HUES48 (cell line): ENCODE results near the gene NCK2.

Experiments
- H3K27ac ChIP-seq: one replicate; pipeline ENCODE4 v1.7.0; 2013; ENCODE audit warnings: low read depth, low read length, inconsistent platforms
- H3K27me3 ChIP-seq: 2 replicates; pipeline ENCODE4 v1.6.1; 2013; ENCODE audit warnings: mild to moderate bottlenecking, low read length; ENCODE audit not compliant: control insufficient read depth, insufficient read depth
- H3K36me3 ChIP-seq: 2 replicates; pipeline ENCODE4 v1.6.1; 2013; ENCODE audit warnings: low read length; ENCODE audit not compliant: control insufficient read depth, insufficient read depth
- H3K4me1 ChIP-seq: 2 replicates; pipeline ENCODE4 v1.6.1; 2013; ENCODE audit warnings: mild to moderate bottlenecking, low read length; ENCODE audit not compliant: control insufficient read depth, insufficient read depth
- H3K4me3 ChIP-seq: 2 replicates; pipeline ENCODE4 v1.5.1; 2013; ENCODE audit warnings: mild to moderate bottlenecking, low read depth, low read length
- H3K9ac ChIP-seq: 2 replicates; pipeline ENCODE4 v1.6.1; 2013; ENCODE audit warnings: mild to moderate bottlenecking, low read depth, low read length, moderate library complexity
- H3K9me3 ChIP-seq: 2 replicates; pipeline ENCODE4 v1.6.1; 2013; ENCODE audit warnings: low read length; ENCODE audit not compliant: control insufficient read depth, insufficient read depth

NCK2 gene

DNA sequence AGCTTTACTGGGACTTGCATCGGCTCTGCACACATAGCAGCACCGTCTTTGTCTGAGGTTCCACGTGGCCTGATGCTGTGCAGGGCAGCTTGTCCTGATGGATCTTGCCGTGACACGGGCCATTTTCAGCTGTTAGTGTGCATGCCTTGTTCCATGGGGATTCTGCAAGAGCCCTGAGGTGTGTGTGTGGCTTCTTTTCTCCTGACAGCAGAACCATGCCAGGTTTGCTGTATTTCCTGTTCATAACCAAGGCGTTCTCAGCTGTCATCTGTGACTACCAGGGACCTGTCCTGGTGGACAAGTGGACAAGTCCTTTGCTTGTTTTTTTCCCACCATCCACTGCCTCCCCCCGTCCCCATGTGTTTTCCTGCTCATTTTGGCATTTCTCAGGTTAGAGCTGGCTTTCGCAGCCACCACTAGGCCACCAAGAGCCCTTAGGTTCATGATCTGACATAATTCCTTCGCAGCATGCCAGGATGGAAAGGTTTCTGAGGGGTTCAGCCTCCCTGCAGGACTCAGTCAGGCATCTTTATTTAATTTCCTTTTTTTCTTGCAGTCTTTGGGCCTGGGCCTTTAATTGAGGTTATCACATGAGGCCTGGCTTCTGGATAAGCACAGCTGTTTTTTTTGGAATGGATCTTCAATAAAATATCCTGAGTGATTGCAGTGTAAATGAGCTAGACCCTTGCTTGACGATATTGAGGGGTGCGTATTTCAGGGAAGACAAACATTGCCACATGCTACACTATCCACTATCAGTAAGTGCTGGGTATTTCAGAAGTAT is 139.4 kb downstream of the NCK2 start:
- no peak overlapping the region for H3K4me3 ChIP-seq
- no peaks in the 10 kb centered on the region for H3K4me1 ChIP-seq
- peaks cover 4% of the 10 kb centered on the region; the same call in 1 of the 2 replicates for H3K9me3 ChIP-seq
- no peak overlapping the region for H3K9ac ChIP-seq
- no peaks in the 10 kb centered on the region for H3K27me3 ChIP-seq
- H3K36me3 ChIP-seq: peaks cover 7% of the 10 kb centered on the region
- H3K27ac ChIP-seq: no peak overlapping the region

DNA sequence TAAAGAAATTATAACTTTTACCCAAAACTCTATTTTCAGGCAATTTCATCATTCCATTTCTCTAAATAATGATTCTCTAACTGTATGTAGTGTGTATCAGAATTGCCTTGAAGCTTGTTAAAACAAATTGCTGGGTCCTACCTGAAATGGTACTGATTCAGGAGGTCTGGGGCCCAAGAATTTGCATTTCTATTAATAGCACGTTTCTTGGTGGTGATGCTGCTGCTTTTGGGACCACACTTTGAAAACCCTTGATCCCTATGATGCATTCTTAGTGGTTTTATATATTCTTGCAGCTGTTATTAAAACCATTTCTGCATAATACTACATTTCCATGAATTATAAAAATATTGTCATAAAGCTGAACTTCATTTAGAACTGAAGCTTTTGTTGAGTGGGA is 140.7 kb downstream of the NCK2 start:
- peaks cover 7% of the 10 kb centered on the region for H3K36me3 ChIP-seq
- peaks cover 4% of the 10 kb centered on the region; the same call in 1 of the 2 replicates for H3K9me3 ChIP-seq
- H3K9ac ChIP-seq: no peak overlapping the region
- H3K27me3 ChIP-seq: no peaks in the 10 kb centered on the region
- no peak overlapping the region for H3K4me3 ChIP-seq
- no peaks in the 10 kb centered on the region for H3K4me1 ChIP-seq
- no peak overlapping the region for H3K27ac ChIP-seq

DNA sequence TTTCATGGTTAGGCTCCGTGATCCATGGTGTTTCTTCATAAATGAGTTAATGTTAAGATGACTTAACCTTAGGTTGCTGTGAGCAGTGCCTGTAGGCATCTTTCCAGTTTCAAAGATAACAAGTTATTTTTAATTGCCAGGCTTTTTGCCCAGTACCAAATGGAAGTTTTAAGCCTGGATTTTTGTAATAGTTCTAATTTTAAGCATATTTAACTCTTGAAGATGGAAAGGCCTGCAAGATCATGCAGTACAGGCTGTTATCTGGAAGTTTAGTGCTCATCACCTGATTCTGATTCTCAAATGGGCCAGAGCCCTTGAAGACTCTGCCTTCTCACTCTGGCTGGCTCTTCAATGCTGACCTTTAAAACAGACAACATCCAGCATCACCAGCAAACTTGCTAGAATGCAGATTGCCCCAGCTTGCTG is 141.3 kb downstream of the NCK2 start:
- Histone ChIP-seq H3K9ac (no peak overlapping the region), H3K4me1 (no peaks in the 10 kb centered on the region), H3K4me3 (no peak overlapping the region), H3K27me3 (no peaks in the 10 kb centered on the region), H3K9me3 (peaks cover 4% of the 10 kb centered on the region; the same call in 1 of the 2 replicates), H3K36me3 (peaks cover 7% of the 10 kb centered on the region), H3K27ac (no peak overlapping the region)

DNA sequence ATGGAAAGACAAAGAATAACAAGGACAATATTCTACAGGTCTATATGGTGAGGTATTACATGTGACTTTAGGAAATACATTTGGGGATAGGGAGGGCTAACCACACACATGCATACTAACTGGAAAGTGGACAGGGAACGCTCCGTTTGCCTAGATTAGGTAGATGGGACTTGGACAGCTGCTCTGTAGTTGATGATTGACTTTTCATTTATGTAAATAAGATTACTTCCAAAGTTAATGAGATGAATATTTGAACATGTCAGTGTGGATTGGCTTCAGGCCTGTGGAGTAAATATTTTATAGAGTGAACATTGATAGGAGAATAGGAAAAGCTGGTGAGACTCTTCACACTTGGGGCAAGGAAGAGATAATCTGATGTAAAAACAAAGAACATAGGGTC is 142.0 kb downstream of the NCK2 start:
- H3K27ac ChIP-seq: no peak overlapping the region

DNA sequence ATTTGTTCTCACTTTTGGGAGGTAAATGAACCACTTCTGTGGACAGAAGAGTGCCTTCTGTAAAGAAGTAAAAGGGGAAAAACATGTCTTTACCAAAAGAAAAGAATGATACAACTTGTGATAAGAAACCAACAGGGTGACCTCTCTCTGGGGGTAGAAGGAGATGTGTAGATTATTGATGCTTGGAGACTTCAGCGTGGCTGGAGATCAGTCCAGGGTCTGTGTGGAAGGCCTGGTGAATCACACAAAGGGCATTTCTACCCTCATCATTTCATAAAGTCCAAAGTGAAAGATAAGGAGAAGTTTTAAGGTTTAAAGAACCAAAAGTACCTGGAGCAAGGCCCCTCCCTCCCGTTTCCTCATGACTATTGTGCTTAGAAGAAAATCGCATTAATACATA is 142.5 kb downstream of the NCK2 start:
- Histone ChIP-seq H3K27me3 (no peaks in the 10 kb centered on the region), H3K9me3 (peaks cover 4% of the 10 kb centered on the region; the same call in 1 of the 2 replicates), H3K4me1 (no peaks in the 10 kb centered on the region), H3K9ac (no peak overlapping the region), H3K27ac (no peak overlapping the region), H3K4me3 (no peak overlapping the region), H3K36me3 (no peaks in the 10 kb centered on the region)

More for the DNA sequence above, 142.0 kb downstream of the NCK2 start:
- no peaks in the 10 kb centered on the region for H3K4me1 ChIP-seq
- no peak overlapping the region for H3K9ac ChIP-seq
- H3K9me3 ChIP-seq: peaks cover 4% of the 10 kb centered on the region; the same call in 1 of the 2 replicates
- peaks cover 4% of the 10 kb centered on the region for H3K36me3 ChIP-seq
- H3K4me3 ChIP-seq: no peak overlapping the region
- H3K27me3 ChIP-seq: no peaks in the 10 kb centered on the region

DNA sequence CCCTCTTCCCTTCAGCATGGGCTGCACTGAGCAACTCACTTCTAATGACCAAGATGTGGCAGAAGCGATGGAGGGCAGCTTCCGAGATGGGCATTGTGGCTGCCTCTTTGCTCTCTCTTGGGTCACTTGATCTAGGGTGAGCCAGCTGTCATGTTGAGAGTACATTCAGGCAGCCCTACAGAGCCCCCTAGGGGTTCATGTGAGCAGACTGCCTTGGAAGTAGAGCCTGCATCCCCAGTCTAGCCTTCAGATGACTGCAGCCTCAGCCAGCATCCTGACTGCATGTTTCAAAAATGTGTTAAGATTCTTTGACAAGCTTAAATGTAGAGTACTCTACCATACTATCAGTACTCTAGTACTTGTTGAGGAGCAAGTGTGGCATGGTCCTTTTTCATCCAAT is 143.9 kb downstream of the NCK2 start:
- Histone ChIP-seq H3K27me3 (no peaks in the 10 kb centered on the region), H3K27ac (no peak overlapping the region), H3K4me1 (no peaks in the 10 kb centered on the region), H3K4me3 (no peak overlapping the region), H3K9ac (no peak overlapping the region), H3K36me3 (peaks cover 5% of the 10 kb centered on the region), H3K9me3 (peaks cover 4% of the 10 kb centered on the region; the same call in 1 of the 2 replicates)

DNA sequence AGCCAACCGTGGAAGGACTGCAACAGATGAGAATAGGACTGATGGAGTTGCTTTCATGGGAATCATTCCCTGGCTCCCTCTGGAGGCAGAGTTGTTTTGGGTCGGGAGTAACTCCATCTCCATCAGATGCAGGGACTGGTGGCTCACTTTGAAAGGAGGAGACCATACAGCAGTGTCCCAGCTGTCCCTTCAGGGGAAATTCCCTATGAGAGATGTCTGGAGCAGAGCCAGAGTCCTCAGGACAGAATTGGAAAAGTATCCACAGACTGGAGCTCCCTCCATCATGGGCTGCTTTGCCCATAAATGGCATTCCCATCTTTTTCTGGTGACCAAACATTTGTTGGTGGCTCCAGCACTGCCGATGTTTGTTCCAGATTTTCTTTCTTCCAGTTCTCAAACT is 144.3 kb downstream of the NCK2 start:
- Histone ChIP-seq H3K9ac (no peak overlapping the region), H3K4me1 (no peaks in the 10 kb centered on the region), H3K27me3 (no peaks in the 10 kb centered on the region), H3K9me3 (peaks cover 4% of the 10 kb centered on the region; the same call in 1 of the 2 replicates), H3K27ac (no peak overlapping the region), H3K36me3 (peaks cover 9% of the 10 kb centered on the region), H3K4me3 (no peak overlapping the region)

DNA sequence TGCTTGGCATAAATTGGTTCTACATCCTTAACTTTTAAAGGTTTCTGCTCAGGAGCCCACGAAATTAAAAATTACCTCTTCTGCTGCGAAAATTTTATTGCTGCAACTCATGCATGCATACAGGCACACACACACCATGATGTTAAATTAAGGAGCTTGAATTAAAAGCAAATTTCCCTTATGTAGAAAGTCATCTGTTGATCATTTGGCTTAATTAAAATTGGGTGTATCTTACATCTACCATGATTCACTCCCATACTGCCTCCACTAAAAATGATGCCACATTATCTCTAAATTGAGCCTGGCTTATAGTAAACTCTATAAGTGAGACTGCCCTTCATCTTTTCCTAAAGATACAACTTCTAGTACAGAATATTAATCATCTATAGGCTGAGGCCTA is 145.4 kb downstream of the NCK2 start:
- Histone ChIP-seq H3K36me3 (peaks cover 13% of the 10 kb centered on the region), H3K9me3 (peaks cover 4% of the 10 kb centered on the region; the same call in 1 of the 2 replicates), H3K27ac (no peak overlapping the region)

DNA sequence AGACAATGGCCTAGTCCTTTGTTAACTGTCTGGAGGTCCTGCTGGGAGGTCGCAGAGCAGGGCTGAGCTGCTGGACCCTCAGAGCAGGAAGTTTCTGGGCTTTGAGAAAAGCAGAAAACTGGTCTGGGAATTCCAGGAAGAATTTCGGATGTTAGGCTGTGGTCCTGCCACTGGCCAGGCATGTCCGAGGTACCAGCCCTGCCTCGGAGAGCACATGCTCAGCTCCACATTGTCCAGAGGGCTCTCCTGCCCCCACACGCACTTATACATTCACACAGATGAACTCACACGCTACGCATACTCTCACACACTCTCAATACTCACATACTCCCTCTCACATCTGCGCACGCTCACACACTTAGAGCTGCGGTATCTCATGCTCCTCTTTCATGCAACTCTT is 146.1 kb downstream of the NCK2 start:
- Histone ChIP-seq H3K9ac (no peak overlapping the region), H3K27me3 (no peaks in the 10 kb centered on the region), H3K4me1 (no peaks in the 10 kb centered on the region), H3K4me3 (no peak overlapping the region), H3K9me3 (peaks cover 4% of the 10 kb centered on the region; the same call in 1 of the 2 replicates), H3K36me3 (peaks cover 13% of the 10 kb centered on the region), H3K27ac (no peak overlapping the region)

More for the DNA sequence above, 145.4 kb downstream of the NCK2 start:
- Histone ChIP-seq H3K4me1 (no peaks in the 10 kb centered on the region), H3K4me3 (no peak overlapping the region), H3K27me3 (no peaks in the 10 kb centered on the region), H3K9ac (no peak overlapping the region)

DNA sequence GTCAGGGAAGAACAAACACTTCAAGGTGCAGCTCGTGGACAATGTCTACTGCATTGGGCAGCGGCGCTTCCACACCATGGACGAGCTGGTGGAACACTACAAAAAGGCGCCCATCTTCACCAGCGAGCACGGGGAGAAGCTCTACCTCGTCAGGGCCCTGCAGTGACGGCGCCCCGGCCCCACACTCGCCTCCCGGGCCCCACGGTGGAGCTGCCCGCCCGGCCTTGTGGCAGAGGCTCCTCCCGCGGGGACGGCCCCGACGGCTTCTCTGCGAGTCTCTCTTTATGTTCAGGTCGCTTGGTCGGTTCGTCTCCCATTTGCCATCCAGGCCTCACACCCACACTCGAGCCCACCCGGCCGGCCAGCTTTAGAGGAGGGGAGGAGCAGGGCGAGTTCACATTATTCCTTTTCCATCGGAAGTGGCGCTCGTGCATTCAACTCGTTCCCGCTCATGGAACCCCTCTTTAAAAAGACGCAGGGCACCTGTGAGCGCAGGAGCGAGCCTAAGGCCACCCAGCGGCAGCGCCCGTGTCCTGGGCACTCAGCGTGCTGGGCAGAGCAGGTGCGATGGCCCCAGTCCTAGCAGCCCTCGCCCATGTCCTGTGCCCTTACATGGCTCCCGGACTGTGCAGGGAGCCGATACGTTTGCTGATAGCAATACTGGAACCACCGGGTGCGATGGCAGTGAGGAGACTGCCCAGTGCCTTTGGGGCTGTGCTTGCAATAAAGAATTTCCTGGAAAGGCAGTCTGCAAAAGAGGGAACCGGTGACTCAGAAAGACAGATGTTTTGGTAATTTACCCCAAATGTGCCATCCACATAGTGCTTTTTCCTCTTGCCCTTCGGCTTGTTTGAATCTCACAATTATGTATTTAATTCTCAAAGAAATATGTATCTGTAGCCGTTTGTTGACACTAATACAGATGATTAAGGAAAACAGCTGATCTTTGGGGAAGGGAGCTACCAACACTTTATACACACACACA is 148.6 kb downstream of the NCK2 start:
- Histone ChIP-seq H3K36me3 (peaks cover 13% of the 10 kb centered on the region), H3K9ac (no peak overlapping the region), H3K27ac (no peak overlapping the region), H3K4me3 (no peak overlapping the region), H3K4me1 (no peaks in the 10 kb centered on the region), H3K9me3 (peaks cover 4% of the 10 kb centered on the region; the same call in 1 of the 2 replicates), H3K27me3 (no peaks in the 10 kb centered on the region)
